SK-N-SH treated with all-trans-retinoic acid at 6 μM for 48 hours (cell line): ENCODE results near the gene GDF9.

ENCODE experiments used
- ATAC-seq: fragments of 200-7000 bp; cut with Tn5 transposase; 3 replicates; pipeline ENCODE4 v1.9.1; 2020; ENCODE audit warnings: mild to moderate bottlenecking, moderate library complexity
- ARNTL ChIP-seq: fragments of 450-650 bp; formaldehyde crosslinking; IDR thresholded peaks from 2 replicates; pipeline ENCODE4 v1.5.0; 2020; ENCODE audit warnings: low read depth, mild to moderate bottlenecking, moderate library complexity, borderline replicate concordance
- BACH2 ChIP-seq: fragments of 250-450 bp; sonication (Bioruptor Pico); IDR thresholded peaks from 2 replicates; pipeline ENCODE4 v1.9.0; 2021; ENCODE audit warnings: mild to moderate bottlenecking, borderline replicate concordance
- CSDC2 ChIP-seq: fragments of 250-450 bp; sonication (Bioruptor Pico); IDR thresholded peaks from 2 replicates; pipeline ENCODE4 v1.5.0; 2020; ENCODE audit warnings: mild to moderate bottlenecking, moderate library complexity
- ESRRG ChIP-seq: fragments of 250-450 bp; sonication (Bioruptor Pico); IDR thresholded peaks from 2 replicates; pipeline ENCODE4 v1.6.1; 2021; ENCODE audit warnings: mild to moderate bottlenecking
- GLIS3 ChIP-seq: fragments of 250-450 bp; sonication (Bioruptor Pico); IDR thresholded peaks from 2 replicates; pipeline ENCODE4 v1.5.0; 2020; ENCODE audit warnings: mild to moderate bottlenecking, moderate library complexity
- ISL1 ChIP-seq: fragments of 250-450 bp; sonication (Bioruptor Pico); IDR thresholded peaks from 2 replicates; pipeline ENCODE4 v2.1.2; 2022; ENCODE audit warnings: mild to moderate bottlenecking, moderate library complexity
- OSR1 ChIP-seq: fragments of 250-450 bp; sonication (Bioruptor Pico); IDR thresholded peaks from 2 replicates; pipeline ENCODE4 v1.8.0; 2022; ENCODE audit warnings: moderate library complexity, mild to moderate bottlenecking, inconsistent platforms
- PPARA ChIP-seq: fragments of 250-450 bp; sonication (Bioruptor Pico); IDR thresholded peaks from 2 replicates; pipeline ENCODE4 v1.5.0; 2020; ENCODE audit warnings: mild to moderate bottlenecking, borderline replicate concordance
- RARB ChIP-seq: fragments of 250-450 bp; sonication (Bioruptor Pico); IDR thresholded peaks from 2 replicates; pipeline ENCODE4 v1.8.0; 2021; ENCODE audit warnings: mild to moderate bottlenecking, moderate library complexity
- SNAI2 ChIP-seq: fragments of 250-450 bp; sonication (Bioruptor Pico); IDR thresholded peaks from 2 replicates; pipeline ENCODE4 v1.5.0; 2020; ENCODE audit warnings: mild to moderate bottlenecking, moderate library complexity
- TCF4 ChIP-seq: fragments of 250-450 bp; sonication (Bioruptor Pico); IDR thresholded peaks from 2 replicates; pipeline ENCODE4 v1.8.0; 2021; ENCODE audit warnings: mild to moderate bottlenecking, moderate library complexity, borderline replicate concordance
- TOX ChIP-seq: fragments of 250-450 bp; sonication (Bioruptor Pico); IDR thresholded peaks from 2 replicates; pipeline ENCODE4 v1.8.0; 2021; ENCODE audit warnings: mild to moderate bottlenecking, moderate library complexity, borderline replicate concordance
- ZC3H10 ChIP-seq: fragments of 250-450 bp; sonication (Bioruptor Pico); IDR thresholded peaks from 2 replicates; pipeline ENCODE4 v1.5.1; 2021; ENCODE audit warnings: mild to moderate bottlenecking, moderate library complexity
- ZFP3 ChIP-seq: fragments of 250-450 bp; sonication (Bioruptor Pico); IDR thresholded peaks from 2 replicates; pipeline ENCODE4 v1.5.0; 2020; ENCODE audit warnings: mild to moderate bottlenecking, moderate library complexity
- ZFP30 ChIP-seq: fragments of 450-650 bp; formaldehyde crosslinking; IDR thresholded peaks from 2 replicates; pipeline ENCODE4 v1.5.0; 2022; ENCODE audit warnings: mild to moderate bottlenecking, moderate library complexity
- ZNF565 ChIP-seq: fragments of 450-650 bp; formaldehyde crosslinking; conservative IDR thresholded peaks from 2 replicates; pipeline ENCODE4 v1.5.0; 2020; ENCODE audit warnings: low read depth, mild to moderate bottlenecking, moderate library complexity
- ZNF70 ChIP-seq: fragments of 450-650 bp; formaldehyde crosslinking; IDR thresholded peaks from 2 replicates; pipeline ENCODE4 v1.5.0; 2020; ENCODE audit warnings: mild to moderate bottlenecking, moderate library complexity
- ZNF8 ChIP-seq: fragments of 450-650 bp; formaldehyde crosslinking; IDR thresholded peaks from 2 replicates; pipeline ENCODE4 v1.5.0; 2020; ENCODE audit warnings: mild to moderate bottlenecking, moderate library complexity
- TF ChIP-seq, protein P1 (sequence below): fragments of 250-450 bp; sonication (Bioruptor Pico); IDR thresholded peaks from 2 replicates; pipeline ENCODE4 v1.5.1; 2021; ENCODE audit warnings: mild to moderate bottlenecking, moderate library complexity
- TF ChIP-seq, protein P2 (sequence below): fragments of 250-450 bp; sonication (Bioruptor Pico); IDR thresholded peaks from 2 replicates; pipeline ENCODE4 v1.5.0; 2020; ENCODE audit warnings: mild to moderate bottlenecking, moderate library complexity
- TF ChIP-seq, protein P3 (sequence below): fragments of 250-450 bp; sonication (Bioruptor Pico); IDR thresholded peaks from 2 replicates; pipeline ENCODE4 v1.8.0; 2020; ENCODE audit warnings: mild to moderate bottlenecking, moderate library complexity, borderline replicate concordance
- TF ChIP-seq, protein P4 (sequence below): fragments of 250-450 bp; sonication (Bioruptor Pico); IDR thresholded peaks from 2 replicates; pipeline ENCODE4 v1.8.0; 2021; ENCODE audit warnings: low read depth, mild to moderate bottlenecking, moderate library complexity, borderline replicate concordance
- TF ChIP-seq, protein P5 (sequence below): fragments of 250-450 bp; sonication (Bioruptor Pico); IDR thresholded peaks from 2 replicates; pipeline ENCODE4 v1.5.1; 2020; ENCODE audit warnings: low read depth, mild to moderate bottlenecking, moderate library complexity

The GDF9 gene

DNA sequence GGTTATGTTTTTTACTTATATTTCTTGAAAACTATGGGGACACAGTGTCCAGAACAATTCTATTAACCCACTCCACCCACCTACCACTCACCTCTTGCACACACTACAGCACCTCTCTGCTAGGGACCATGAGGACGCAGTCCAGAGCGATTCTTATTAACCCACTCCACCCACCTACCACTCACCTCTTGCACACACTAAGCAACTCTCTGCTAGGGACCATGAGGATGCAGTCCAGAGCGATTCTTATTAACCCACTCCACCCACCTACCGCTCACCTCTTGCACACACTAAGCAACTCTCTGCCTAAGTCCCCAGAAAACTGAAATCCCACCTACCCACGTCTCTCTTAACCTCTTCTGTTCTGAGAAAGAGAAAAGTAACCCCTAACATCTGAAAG, 33.7 kb downstream of the GDF9 start:
- ATAC-seq = no peak
- TF ChIP-seq, protein P1, sequence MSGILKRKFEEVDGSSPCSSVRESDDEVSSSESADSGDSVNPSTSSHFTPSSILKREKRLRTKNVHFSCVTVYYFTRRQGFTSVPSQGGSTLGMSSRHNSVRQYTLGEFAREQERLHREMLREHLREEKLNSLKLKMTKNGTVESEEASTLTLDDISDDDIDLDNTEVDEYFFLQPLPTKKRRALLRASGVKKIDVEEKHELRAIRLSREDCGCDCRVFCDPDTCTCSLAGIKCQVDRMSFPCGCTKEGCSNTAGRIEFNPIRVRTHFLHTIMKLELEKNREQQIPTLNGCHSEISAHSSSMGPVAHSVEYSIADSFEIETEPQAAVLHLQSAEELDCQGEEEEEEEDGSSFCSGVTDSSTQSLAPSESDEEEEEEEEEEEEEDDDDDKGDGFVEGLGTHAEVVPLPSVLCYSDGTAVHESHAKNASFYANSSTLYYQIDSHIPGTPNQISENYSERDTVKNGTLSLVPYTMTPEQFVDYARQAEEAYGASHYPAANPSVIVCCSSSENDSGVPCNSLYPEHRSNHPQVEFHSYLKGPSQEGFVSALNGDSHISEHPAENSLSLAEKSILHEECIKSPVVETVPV = no peak
- TF ChIP-seq ESRRG (CRISPR knock-in tag) = no peak
- no peak for TF ChIP-seq PPARA (CRISPR knock-in tag)
- TF ChIP-seq ISL1 (CRISPR knock-in tag) = no peak
- TF ChIP-seq, protein P2, sequence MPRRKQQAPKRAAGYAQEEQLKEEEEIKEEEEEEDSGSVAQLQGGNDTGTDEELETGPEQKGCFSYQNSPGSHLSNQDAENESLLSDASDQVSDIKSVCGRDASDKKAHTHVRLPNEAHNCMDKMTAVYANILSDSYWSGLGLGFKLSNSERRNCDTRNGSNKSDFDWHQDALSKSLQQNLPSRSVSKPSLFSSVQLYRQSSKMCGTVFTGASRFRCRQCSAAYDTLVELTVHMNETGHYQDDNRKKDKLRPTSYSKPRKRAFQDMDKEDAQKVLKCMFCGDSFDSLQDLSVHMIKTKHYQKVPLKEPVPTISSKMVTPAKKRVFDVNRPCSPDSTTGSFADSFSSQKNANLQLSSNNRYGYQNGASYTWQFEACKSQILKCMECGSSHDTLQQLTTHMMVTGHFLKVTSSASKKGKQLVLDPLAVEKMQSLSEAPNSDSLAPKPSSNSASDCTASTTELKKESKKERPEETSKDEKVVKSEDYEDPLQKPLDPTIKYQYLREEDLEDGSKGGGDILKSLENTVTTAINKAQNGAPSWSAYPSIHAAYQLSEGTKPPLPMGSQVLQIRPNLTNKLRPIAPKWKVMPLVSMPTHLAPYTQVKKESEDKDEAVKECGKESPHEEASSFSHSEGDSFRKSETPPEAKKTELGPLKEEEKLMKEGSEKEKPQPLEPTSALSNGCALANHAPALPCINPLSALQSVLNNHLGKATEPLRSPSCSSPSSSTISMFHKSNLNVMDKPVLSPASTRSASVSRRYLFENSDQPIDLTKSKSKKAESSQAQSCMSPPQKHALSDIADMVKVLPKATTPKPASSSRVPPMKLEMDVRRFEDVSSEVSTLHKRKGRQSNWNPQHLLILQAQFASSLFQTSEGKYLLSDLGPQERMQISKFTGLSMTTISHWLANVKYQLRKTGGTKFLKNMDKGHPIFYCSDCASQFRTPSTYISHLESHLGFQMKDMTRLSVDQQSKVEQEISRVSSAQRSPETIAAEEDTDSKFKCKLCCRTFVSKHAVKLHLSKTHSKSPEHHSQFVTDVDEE (CRISPR knock-in tag) = no peak
- TF ChIP-seq ZFP30 (CRISPR knock-in tag) = no peak
- no peak for TF ChIP-seq TOX (CRISPR knock-in tag)
- TF ChIP-seq GLIS3 (CRISPR knock-in tag) = no peak
- no peak for TF ChIP-seq TCF4
- TF ChIP-seq, protein P3, sequence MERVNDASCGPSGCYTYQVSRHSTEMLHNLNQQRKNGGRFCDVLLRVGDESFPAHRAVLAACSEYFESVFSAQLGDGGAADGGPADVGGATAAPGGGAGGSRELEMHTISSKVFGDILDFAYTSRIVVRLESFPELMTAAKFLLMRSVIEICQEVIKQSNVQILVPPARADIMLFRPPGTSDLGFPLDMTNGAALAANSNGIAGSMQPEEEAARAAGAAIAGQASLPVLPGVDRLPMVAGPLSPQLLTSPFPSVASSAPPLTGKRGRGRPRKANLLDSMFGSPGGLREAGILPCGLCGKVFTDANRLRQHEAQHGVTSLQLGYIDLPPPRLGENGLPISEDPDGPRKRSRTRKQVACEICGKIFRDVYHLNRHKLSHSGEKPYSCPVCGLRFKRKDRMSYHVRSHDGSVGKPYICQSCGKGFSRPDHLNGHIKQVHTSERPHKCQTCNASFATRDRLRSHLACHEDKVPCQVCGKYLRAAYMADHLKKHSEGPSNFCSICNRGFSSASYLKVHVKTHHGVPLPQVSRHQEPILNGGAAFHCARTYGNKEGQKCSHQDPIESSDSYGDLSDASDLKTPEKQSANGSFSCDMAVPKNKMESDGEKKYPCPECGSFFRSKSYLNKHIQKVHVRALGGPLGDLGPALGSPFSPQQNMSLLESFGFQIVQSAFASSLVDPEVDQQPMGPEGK (CRISPR knock-in tag) = no peak
- no peak for TF ChIP-seq SNAI2 (CRISPR knock-in tag)
- no peak for TF ChIP-seq RARB (CRISPR knock-in tag)
- no peak for TF ChIP-seq ZC3H10 (CRISPR knock-in tag)
- TF ChIP-seq ZNF70 (CRISPR knock-in tag) = no peak

DNA sequence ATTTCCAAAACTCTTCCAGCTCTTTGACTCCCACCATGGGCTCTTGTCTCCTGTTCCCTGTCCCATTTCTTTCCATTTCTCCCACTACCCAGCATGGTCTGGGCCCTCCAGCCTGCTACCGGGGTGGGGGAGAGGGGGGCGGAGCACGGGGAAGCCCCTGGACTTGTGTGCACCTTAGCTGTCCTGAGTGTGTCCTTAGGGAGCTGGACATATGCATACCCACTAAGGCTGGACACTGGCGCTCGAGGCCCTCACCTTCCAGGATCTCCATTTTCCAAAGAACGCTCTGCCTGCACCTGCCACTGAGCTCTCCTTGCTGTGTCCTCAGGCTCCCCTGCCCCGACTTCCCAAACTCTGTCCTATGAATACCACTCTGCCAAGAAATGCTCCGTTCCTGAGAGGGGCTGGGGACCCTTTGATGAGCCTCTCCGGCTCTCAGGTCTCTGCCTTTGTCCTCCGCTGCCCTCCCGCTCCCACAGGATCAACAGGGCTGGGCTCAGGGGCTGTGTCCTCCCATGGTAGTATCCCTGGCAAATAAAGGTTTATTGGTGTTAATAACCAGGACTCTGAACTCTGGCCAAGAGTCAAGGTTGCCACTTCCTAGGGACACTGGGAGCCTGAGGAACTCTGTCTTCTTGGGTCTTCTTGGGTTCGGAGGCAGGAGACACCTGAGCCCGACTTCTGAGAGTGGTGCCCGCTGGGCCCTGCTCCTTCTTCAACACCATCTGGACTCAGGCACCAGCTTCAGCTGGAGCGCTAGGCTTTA, 35.0 kb downstream of the GDF9 start:
- ATAC-seq = no peak

More for the DNA sequence above, 35.0 kb downstream of the GDF9 start:
- TF ChIP-seq RARB (CRISPR knock-in tag) (no peak), ZNF565 (CRISPR knock-in tag) (no peak), ARNTL (no peak), ZFP3 (CRISPR knock-in tag) (no peak), PPARA (CRISPR knock-in tag) (no peak), BACH2 (no peak), TCF4 (no peak), ZC3H10 (CRISPR knock-in tag) (no peak), CSDC2 (CRISPR knock-in tag) (no peak), OSR1 (CRISPR knock-in tag) (no peak), TOX (CRISPR knock-in tag) (no peak), ESRRG (CRISPR knock-in tag) (no peak), ZNF8 (CRISPR knock-in tag) (no peak), SNAI2 (CRISPR knock-in tag) (no peak)
- TF ChIP-seq, protein P1 = no peak
- TF ChIP-seq, protein P4, sequence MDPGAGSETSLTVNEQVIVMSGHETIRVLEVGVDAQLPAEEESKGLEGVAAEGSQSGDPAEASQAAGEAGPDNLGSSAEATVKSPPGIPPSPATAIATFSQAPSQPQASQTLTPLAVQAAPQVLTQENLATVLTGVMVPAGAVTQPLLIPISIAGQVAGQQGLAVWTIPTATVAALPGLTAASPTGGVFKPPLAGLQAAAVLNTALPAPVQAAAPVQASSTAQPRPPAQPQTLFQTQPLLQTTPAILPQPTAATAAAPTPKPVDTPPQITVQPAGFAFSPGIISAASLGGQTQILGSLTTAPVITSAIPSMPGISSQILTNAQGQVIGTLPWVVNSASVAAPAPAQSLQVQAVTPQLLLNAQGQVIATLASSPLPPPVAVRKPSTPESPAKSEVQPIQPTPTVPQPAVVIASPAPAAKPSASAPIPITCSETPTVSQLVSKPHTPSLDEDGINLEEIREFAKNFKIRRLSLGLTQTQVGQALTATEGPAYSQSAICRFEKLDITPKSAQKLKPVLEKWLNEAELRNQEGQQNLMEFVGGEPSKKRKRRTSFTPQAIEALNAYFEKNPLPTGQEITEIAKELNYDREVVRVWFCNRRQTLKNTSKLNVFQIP (CRISPR knock-in tag) = no peak
- TF ChIP-seq, protein P5, sequence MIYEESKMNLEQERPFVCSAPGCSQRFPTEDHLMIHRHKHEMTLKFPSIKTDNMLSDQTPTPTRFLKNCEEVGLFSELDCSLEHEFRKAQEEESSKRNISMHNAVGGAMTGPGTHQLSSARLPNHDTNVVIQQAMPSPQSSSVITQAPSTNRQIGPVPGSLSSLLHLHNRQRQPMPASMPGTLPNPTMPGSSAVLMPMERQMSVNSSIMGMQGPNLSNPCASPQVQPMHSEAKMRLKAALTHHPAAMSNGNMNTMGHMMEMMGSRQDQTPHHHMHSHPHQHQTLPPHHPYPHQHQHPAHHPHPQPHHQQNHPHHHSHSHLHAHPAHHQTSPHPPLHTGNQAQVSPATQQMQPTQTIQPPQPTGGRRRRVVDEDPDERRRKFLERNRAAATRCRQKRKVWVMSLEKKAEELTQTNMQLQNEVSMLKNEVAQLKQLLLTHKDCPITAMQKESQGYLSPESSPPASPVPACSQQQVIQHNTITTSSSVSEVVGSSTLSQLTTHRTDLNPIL (CRISPR knock-in tag) = no peak
- TF ChIP-seq, protein P3 (CRISPR knock-in tag) = no peak
